ENCODE results near the gene GPX3.

GPX3 gene

GRCh38 chr5:151014680-151015343, 5.6 kb upstream of the GPX3 start:
- Histone ChIP-seq H3K9me3 (ENCODE audit: control insufficient read depth, insufficient read depth, low read length) (no peaks in the 10 kb centered on the region), H3K9ac (ENCODE audit: low read depth, low read length) (no peak overlapping the region), H3K36me3 (ENCODE audit: control insufficient read depth, insufficient read depth, low read length) (no peaks in the 10 kb centered on the region), H3K27me3 (ENCODE audit: control insufficient read depth, insufficient read depth, low read length) (peaks cover 12% of the 10 kb centered on the region), H3K27ac (ENCODE audit: low read depth, low read length) (no peak overlapping the region), H3K4me3 (ENCODE audit: low read depth, low read length) (no peak overlapping the region), H3K4me1 (ENCODE audit: control insufficient read depth, insufficient read depth, low read length) (no peaks in the 10 kb centered on the region; the same call in 1 of the 2 replicates)

- peaks cover 18% of the 10 kb centered on the region for H3K27me3 ChIP-seq (ENCODE audit: control insufficient read depth, insufficient read depth, low read length)
- H3K4me3 ChIP-seq (ENCODE audit: low read depth, low read length) = no peak overlapping the region
- H3K9ac ChIP-seq (ENCODE audit: low read depth, low read length) = no peak overlapping the region
- no peak overlapping the region for H3K27ac ChIP-seq (ENCODE audit: low read depth, low read length)
- no peaks in the 10 kb centered on the region for H3K36me3 ChIP-seq (ENCODE audit: control insufficient read depth, insufficient read depth, low read length)
- no peaks in the 10 kb centered on the region for H3K9me3 ChIP-seq (ENCODE audit: control insufficient read depth, insufficient read depth, low read length)
- peaks cover 2% of the 10 kb centered on the region for H3K4me1 ChIP-seq (ENCODE audit: control insufficient read depth, insufficient read depth, low read length)
These were observed 4.3 kb upstream of the GPX3 start for GRCh38 chr5:151015974-151016587.

- no peak overlapping the region for H3K27ac ChIP-seq (ENCODE audit: low read depth, low read length)
- no peak overlapping the region for H3K9ac ChIP-seq (ENCODE audit: low read depth, low read length)
- H3K4me3 ChIP-seq (ENCODE audit: low read depth, low read length) = no peak overlapping the region
- H3K27me3 ChIP-seq (ENCODE audit: control insufficient read depth, insufficient read depth, low read length) = peaks cover 24% of the 10 kb centered on the region
- H3K36me3 ChIP-seq (ENCODE audit: control insufficient read depth, insufficient read depth, low read length) = no peaks in the 10 kb centered on the region
- H3K9me3 ChIP-seq (ENCODE audit: control insufficient read depth, insufficient read depth, low read length) = no peaks in the 10 kb centered on the region
- H3K4me1 ChIP-seq (ENCODE audit: control insufficient read depth, insufficient read depth, low read length) = peaks cover 4% of the 10 kb centered on the region
These were observed 3.7 kb upstream of the GPX3 start for GRCh38 chr5:151016700-151017099.

DNA sequence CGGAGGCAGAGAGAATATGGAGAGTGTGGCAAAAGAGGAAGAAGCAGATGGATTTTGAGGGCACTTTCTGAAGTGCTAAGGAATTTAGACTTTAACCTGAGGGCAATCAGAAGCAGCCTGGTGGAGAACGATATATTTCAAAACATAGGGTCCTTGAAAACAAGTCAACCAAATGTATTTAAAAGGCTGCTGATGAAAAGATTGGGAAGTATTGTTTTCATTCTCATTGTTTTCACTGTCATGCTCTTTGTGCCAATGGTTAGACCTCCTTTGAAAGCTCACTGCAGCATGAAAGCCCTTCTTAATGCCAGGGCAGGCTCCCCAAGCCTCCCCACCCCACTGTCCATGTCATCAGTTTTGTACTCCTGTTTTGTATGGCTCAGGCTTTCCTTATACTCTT, 2.5 kb upstream of the GPX3 start:
- no peak overlapping the region for H3K4me3 ChIP-seq (ENCODE audit: low read depth, low read length)
- H3K9me3 ChIP-seq (ENCODE audit: control insufficient read depth, insufficient read depth, low read length) = no peaks in the 10 kb centered on the region
- H3K9ac ChIP-seq (ENCODE audit: low read depth, low read length) = no peak overlapping the region
- peaks cover 32% of the 10 kb centered on the region for H3K27me3 ChIP-seq (ENCODE audit: control insufficient read depth, insufficient read depth, low read length)
- H3K36me3 ChIP-seq (ENCODE audit: control insufficient read depth, insufficient read depth, low read length) = no peaks in the 10 kb centered on the region
- peaks cover 4% of the 10 kb centered on the region for H3K4me1 ChIP-seq (ENCODE audit: control insufficient read depth, insufficient read depth, low read length)
- no peak overlapping the region for H3K27ac ChIP-seq (ENCODE audit: low read depth, low read length)

GRCh38 chr5:151018846-151019245, 1.5 kb upstream of the GPX3 start:
- Histone ChIP-seq H3K27me3 (ENCODE audit: control insufficient read depth, insufficient read depth, low read length) (peaks cover 32% of the 10 kb centered on the region), H3K36me3 (ENCODE audit: control insufficient read depth, insufficient read depth, low read length) (no peaks in the 10 kb centered on the region), H3K4me3 (ENCODE audit: low read depth, low read length) (no peak overlapping the region), H3K27ac (ENCODE audit: low read depth, low read length) (no peak overlapping the region), H3K4me1 (ENCODE audit: control insufficient read depth, insufficient read depth, low read length) (peaks cover 4% of the 10 kb centered on the region), H3K9ac (ENCODE audit: low read depth, low read length) (no peak overlapping the region), H3K9me3 (ENCODE audit: control insufficient read depth, insufficient read depth, low read length) (no peaks in the 10 kb centered on the region)

DNA sequence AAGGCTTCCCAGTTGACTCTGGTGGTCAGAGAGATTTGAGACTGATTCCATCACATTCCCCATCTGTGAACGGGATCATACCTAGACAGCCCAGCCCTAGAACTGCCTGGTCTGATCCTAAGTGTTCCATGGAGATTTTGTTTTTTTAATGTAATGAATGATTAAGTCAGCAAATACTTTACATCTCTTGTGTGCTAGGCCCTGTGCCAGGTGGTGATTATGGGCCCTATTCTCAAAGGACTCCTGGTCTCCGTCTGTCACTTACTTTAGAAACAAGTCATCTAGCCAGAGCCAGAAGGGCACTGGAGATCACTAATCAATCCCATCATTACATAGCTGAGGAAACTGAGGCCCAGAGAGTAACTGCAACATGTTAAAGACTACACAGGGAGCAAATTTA, 1.1 kb upstream of the GPX3 start:
- peaks cover 4% of the 10 kb centered on the region for H3K4me1 ChIP-seq (ENCODE audit: control insufficient read depth, insufficient read depth, low read length)
- H3K36me3 ChIP-seq (ENCODE audit: control insufficient read depth, insufficient read depth, low read length) = no peaks in the 10 kb centered on the region
- no peak overlapping the region for H3K9ac ChIP-seq (ENCODE audit: low read depth, low read length)
- no peak overlapping the region for H3K27ac ChIP-seq (ENCODE audit: low read depth, low read length)
- no peaks in the 10 kb centered on the region for H3K9me3 ChIP-seq (ENCODE audit: control insufficient read depth, insufficient read depth, low read length)
- H3K4me3 ChIP-seq (ENCODE audit: low read depth, low read length) = no peak overlapping the region
- peaks cover 32% of the 10 kb centered on the region for H3K27me3 ChIP-seq (ENCODE audit: control insufficient read depth, insufficient read depth, low read length)

GRCh38 chr5:151021746-151022145, 1.4 kb downstream of the GPX3 start:
- Histone ChIP-seq H3K36me3 (ENCODE audit: control insufficient read depth, insufficient read depth, low read length) (no peaks in the 10 kb centered on the region), H3K9ac (ENCODE audit: low read depth, low read length) (no peak overlapping the region), H3K27me3 (ENCODE audit: control insufficient read depth, insufficient read depth, low read length) (peaks cover 32% of the 10 kb centered on the region), H3K4me1 (ENCODE audit: control insufficient read depth, insufficient read depth, low read length) (peaks cover 4% of the 10 kb centered on the region), H3K27ac (ENCODE audit: low read depth, low read length) (no peak overlapping the region), H3K4me3 (ENCODE audit: low read depth, low read length) (no peak overlapping the region), H3K9me3 (ENCODE audit: control insufficient read depth, insufficient read depth, low read length) (no peaks in the 10 kb centered on the region)

DNA sequence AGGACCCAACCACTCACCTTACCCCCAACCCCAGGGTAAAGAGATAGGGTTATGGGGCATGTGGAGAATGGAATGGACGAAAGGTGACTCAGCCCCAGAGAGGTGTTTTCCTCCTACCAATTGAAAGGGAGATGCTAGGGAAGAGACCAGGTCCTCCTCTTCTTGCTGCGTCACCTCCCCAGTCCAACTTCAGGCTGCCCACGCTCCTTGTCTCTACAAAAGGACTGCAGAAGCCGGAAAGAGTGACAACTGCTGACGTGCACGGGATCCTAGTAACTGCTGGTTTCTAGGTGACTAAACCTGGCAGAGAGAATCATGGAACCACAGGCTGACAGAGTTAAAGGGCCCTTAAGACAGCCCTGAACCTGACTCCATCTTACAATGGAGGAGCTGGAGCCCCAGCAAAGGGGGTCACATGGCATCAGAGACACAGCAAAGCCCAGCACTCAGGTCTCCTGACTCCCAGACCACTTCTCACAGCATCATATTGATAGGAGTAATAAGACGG, 2.2 kb downstream of the GPX3 start:
- Histone ChIP-seq H3K36me3 (ENCODE audit: control insufficient read depth, insufficient read depth, low read length) (no peaks in the 10 kb centered on the region; the same call in 1 of the 2 replicates), H3K27ac (ENCODE audit: low read depth, low read length) (no peak overlapping the region), H3K4me1 (ENCODE audit: control insufficient read depth, insufficient read depth, low read length) (peaks cover 4% of the 10 kb centered on the region), H3K9me3 (ENCODE audit: control insufficient read depth, insufficient read depth, low read length) (no peaks in the 10 kb centered on the region), H3K9ac (ENCODE audit: low read depth, low read length) (no peak overlapping the region), H3K4me3 (ENCODE audit: low read depth, low read length) (no peak overlapping the region), H3K27me3 (ENCODE audit: control insufficient read depth, insufficient read depth, low read length) (peaks cover 32% of the 10 kb centered on the region)

DNA sequence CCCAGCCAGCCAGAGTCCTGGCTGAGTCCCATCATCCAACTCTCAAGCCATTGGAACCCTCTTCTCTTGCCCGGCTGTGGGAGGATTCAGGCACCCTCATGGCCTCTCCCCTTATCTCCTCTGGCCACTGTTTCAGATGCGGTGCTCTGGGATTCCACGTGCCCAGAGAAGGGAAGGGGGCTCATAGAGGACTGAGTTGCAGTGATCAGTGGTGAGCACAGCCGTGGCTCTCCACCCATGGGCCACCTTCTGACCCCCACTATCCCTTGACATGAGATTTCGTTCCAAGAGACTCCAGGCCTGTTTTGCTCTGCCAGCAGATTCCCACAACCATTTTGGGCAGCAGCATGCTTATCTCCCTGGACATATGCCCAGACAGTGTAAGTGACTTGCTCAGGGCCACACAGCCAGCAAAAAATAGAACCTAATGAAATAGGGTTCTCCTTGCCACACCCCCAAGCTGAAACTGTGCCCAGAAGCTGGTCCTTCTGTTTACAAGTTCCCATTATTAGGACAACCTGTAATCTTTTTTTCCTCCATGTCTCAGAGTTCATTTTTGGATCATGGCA, 2.7 kb downstream of the GPX3 start:
- Histone ChIP-seq H3K9me3 (ENCODE audit: control insufficient read depth, insufficient read depth, low read length) (no peaks in the 10 kb centered on the region), H3K4me3 (ENCODE audit: low read depth, low read length) (no peak overlapping the region), H3K9ac (ENCODE audit: low read depth, low read length) (no peak overlapping the region), H3K27ac (ENCODE audit: low read depth, low read length) (no peak overlapping the region), H3K27me3 (ENCODE audit: control insufficient read depth, insufficient read depth, low read length) (peaks cover 29% of the 10 kb centered on the region), H3K36me3 (ENCODE audit: control insufficient read depth, insufficient read depth, low read length) (peaks cover 4% of the 10 kb centered on the region; the same call in 1 of the 2 replicates), H3K4me1 (ENCODE audit: control insufficient read depth, insufficient read depth, low read length) (peaks cover 4% of the 10 kb centered on the region)

- Histone ChIP-seq H3K36me3 (ENCODE audit: control insufficient read depth, insufficient read depth, low read length) (peaks cover 10% of the 10 kb centered on the region), H3K9me3 (ENCODE audit: control insufficient read depth, insufficient read depth, low read length) (no peaks in the 10 kb centered on the region), H3K9ac (ENCODE audit: low read depth, low read length) (no peak overlapping the region), H3K4me1 (ENCODE audit: control insufficient read depth, insufficient read depth, low read length) (peaks cover 4% of the 10 kb centered on the region), H3K4me3 (ENCODE audit: low read depth, low read length) (no peak overlapping the region), H3K27me3 (ENCODE audit: control insufficient read depth, insufficient read depth, low read length) (peaks cover 24% of the 10 kb centered on the region), H3K27ac (ENCODE audit: low read depth, low read length) (no peak overlapping the region)
These were observed 3.3 kb downstream of the GPX3 start for GRCh38 chr5:151023651-151024050.
